HG03442 (cell line): ENCODE results near the gene LIMK1.
A peak's percentile ranks its signal among the peaks of the same experiment; 100 is the strongest.
"Not testable (repeated sequence)": the region's sequence is repeated elsewhere in the genome, so short reads cannot be mapped to it uniquely, and the experiment has no call there.

Experiments used
- ATAC-seq: cut with Tn5 transposase; IDR thresholded peaks from one replicate; pipeline ENCODE4 v1.9.1; 2021; ENCODE audit warnings: mild to moderate bottlenecking, moderate library complexity; ENCODE audit not compliant: unreplicated experiment

Gene LIMK1

GRCh38 chr7:74083117-74083876, at the start of gene LIMK1:
Gene LIMK1, plus strand, starts transcription at chr7:74083804. Its CDS starts 187 bp downstream, at chr7:74083991.
- peak; percentile 62 for ATAC-seq

GRCh38 chr7:74037609-74038008, 46.0 kb upstream of the LIMK1 start:
- ATAC-seq = no peak

- no peak for ATAC-seq
Observed at GRCh38 chr7:74038194-74038961, 45.2 kb upstream of the LIMK1 start.

GRCh38 chr7:74039337-74039736, 44.3 kb upstream of the LIMK1 start:
- no peak for ATAC-seq

GRCh38 chr7:74040101-74040790, 43.4 kb upstream of the LIMK1 start:
- no peak for ATAC-seq

GRCh38 chr7:74040791-74041520, 42.6 kb upstream of the LIMK1 start:
- ATAC-seq = no peak

GRCh38 chr7:74042746-74043522, 40.7 kb upstream of the LIMK1 start:
- ATAC-seq = no peak

GRCh38 chr7:74043523-74043951, 40.1 kb upstream of the LIMK1 start:
- ATAC-seq = no peak

GRCh38 chr7:74044366-74045350, 38.9 kb upstream of the LIMK1 start:
- no peak for ATAC-seq

GRCh38 chr7:74046581-74046980, 37.0 kb upstream of the LIMK1 start:
- not testable (repeated sequence) for ATAC-seq

- no peak for ATAC-seq
Observed at GRCh38 chr7:74047804-74048380, 35.7 kb upstream of the LIMK1 start.

- ATAC-seq = no peak
Observed at GRCh38 chr7:74048999-74049599, 34.5 kb upstream of the LIMK1 start.

GRCh38 chr7:74049997-74050798, 33.4 kb upstream of the LIMK1 start:
- no peak for ATAC-seq

- no peak for ATAC-seq
Observed at GRCh38 chr7:74051193-74051592, 32.4 kb upstream of the LIMK1 start.

GRCh38 chr7:74051629-74052410, 31.8 kb upstream of the LIMK1 start:
- no peak for ATAC-seq

GRCh38 chr7:74052628-74053027, 31.0 kb upstream of the LIMK1 start:
- no peak for ATAC-seq
